ENCODE results near the gene KIF4B. TPM values are rescaled to one million over a fixed set of nuclear protein-coding genes. Genes with fewer than 3 reads are reported as not detected.

Gene KIF4B
- total and polyA plus RNA-seq, 7 donors: 0.01 to 0.16 TPM; not detected in 5

- no peaks in the 10 kb centered on the region for H3K4me1 ChIP-seq
- H3K4me3 ChIP-seq: no peak overlapping the region
- DNase-seq: no peak
- intact Hi-C loops (cut with DNase I): no loop called here
- TF ChIP-seq EP300 (IDR thresholded peaks at IDR 0.05) (no peak), POLR2AphosphoS5 (IDR thresholded peaks at IDR 0.05) (no peak)
- no peaks in the 10 kb centered on the region for H3K36me3 ChIP-seq
- no peak overlapping the region for H3K27ac ChIP-seq
- no peaks in the 10 kb centered on the region for H3K27me3 ChIP-seq
- no peaks in the 10 kb centered on the region for H3K9me3 ChIP-seq
- 58 to 75% methylated on average over 2 of the region's 2 CpGs for WGBS, 2 donors
These were observed 4.1 kb downstream of the KIF4B start for GRCh38 chr5:155017610-155018009.

- H3K4me3 ChIP-seq: no peak overlapping the region
- no peaks in the 10 kb centered on the region for H3K27me3 ChIP-seq
- no peak for DNase-seq
- 75 to 84% methylated on average over 17 of the region's 17 CpGs for WGBS, 2 donors
- H3K9me3 ChIP-seq: no peaks in the 10 kb centered on the region
- H3K36me3 ChIP-seq: no peaks in the 10 kb centered on the region
- H3K4me1 ChIP-seq: no peaks in the 10 kb centered on the region
- intact Hi-C loops (cut with DNase I): no loop called here
- no peak overlapping the region for H3K27ac ChIP-seq
- no peak for TF ChIP-seq CTCF (IDR thresholded peaks at IDR 0.05)
- no peak for TF ChIP-seq POLR2AphosphoS5 (IDR thresholded peaks at IDR 0.05)
- no peak for TF ChIP-seq EP300 (IDR thresholded peaks at IDR 0.05)
These were observed 6.2 kb downstream of the KIF4B start for GRCh38 chr5:155019601-155020226.

- Histone ChIP-seq H3K36me3 (no peaks in the 10 kb centered on the region), H3K9me3 (no peaks in the 10 kb centered on the region), H3K4me1 (no peaks in the 10 kb centered on the region), H3K27me3 (no peaks in the 10 kb centered on the region), H3K4me3 (no peak overlapping the region), H3K27ac (no peak overlapping the region)
- TF ChIP-seq POLR2AphosphoS5 (IDR thresholded peaks at IDR 0.05) (no peak), POLR2A (IDR thresholded peaks at IDR 0.05) (no peak), EP300 (IDR thresholded peaks at IDR 0.05) (no peak), CTCF (IDR thresholded peaks at IDR 0.05) (no peak)
- intact Hi-C loops (cut with DNase I): no loop called here
- no peak for DNase-seq
- WGBS, 2 donors: 56 to 72% methylated on average over 5 of the region's 5 CpGs
These were observed 8.3 kb downstream of the KIF4B start for GRCh38 chr5:155021842-155022241.

- peaks cover 0 to 4% (median 0%) of the 10 kb centered on the region in 4 donors for H3K9me3 ChIP-seq
- H3K4me3 ChIP-seq: no peak overlapping the region
- H3K27ac ChIP-seq: no peak overlapping the region
- no peaks in the 10 kb centered on the region for H3K4me1 ChIP-seq
- no peak for DNase-seq
- TF ChIP-seq POLR2AphosphoS5 (IDR thresholded peaks at IDR 0.05) (no peak), CTCF (IDR thresholded peaks at IDR 0.05) (no peak), EP300 (IDR thresholded peaks at IDR 0.05) (no peak), POLR2A (IDR thresholded peaks at IDR 0.05) (no peak)
- WGBS, 2 donors: 29 to 56% methylated on average over 3 of the region's 3 CpGs
- H3K36me3 ChIP-seq: no peaks in the 10 kb centered on the region
- no peaks in the 10 kb centered on the region for H3K27me3 ChIP-seq
- intact Hi-C loops (cut with DNase I): no loop called here
These were observed 9.8 kb downstream of the KIF4B start for GRCh38 chr5:155023320-155023719.

GRCh38 chr5:155024015-155024414, 10.5 kb downstream of the KIF4B start:
- intact Hi-C loops (cut with DNase I): no loop called here
- no peak for DNase-seq

More at GRCh38 chr5:155024015-155024414, 10.5 kb downstream of the KIF4B start:
- Histone ChIP-seq H3K4me3 (no peak overlapping the region), H3K27ac (no peak overlapping the region), H3K36me3 (no peaks in the 10 kb centered on the region), H3K27me3 (no peaks in the 10 kb centered on the region), H3K4me1 (no peaks in the 10 kb centered on the region), H3K9me3 (peaks cover 0 to 4% (median 0%) of the 10 kb centered on the region in 4 donors)
- 85 to 86% methylated on average over 5 of the region's 5 CpGs for whole genome bisulfite sequencing, 2 donors
- TF ChIP-seq CTCF (IDR thresholded peaks at IDR 0.05): no peak
- no peak for TF ChIP-seq EP300 (IDR thresholded peaks at IDR 0.05)
- no peak for TF ChIP-seq POLR2AphosphoS5 (IDR thresholded peaks at IDR 0.05)
- TF ChIP-seq POLR2A (IDR thresholded peaks at IDR 0.05): no peak
